GM19452 (cell line): ENCODE measurements around the gene CFDP1.
"Not testable (repeated sequence)": the region's sequence is repeated elsewhere in the genome, so short reads cannot be mapped to it uniquely, and the experiment has no call there.

Source experiments
- ATAC-seq: cut with Tn5 transposase; IDR thresholded peaks from one replicate; pipeline ENCODE4 v1.9.1; 2021; ENCODE audit not compliant: unreplicated experiment

CFDP1 gene

DNA sequence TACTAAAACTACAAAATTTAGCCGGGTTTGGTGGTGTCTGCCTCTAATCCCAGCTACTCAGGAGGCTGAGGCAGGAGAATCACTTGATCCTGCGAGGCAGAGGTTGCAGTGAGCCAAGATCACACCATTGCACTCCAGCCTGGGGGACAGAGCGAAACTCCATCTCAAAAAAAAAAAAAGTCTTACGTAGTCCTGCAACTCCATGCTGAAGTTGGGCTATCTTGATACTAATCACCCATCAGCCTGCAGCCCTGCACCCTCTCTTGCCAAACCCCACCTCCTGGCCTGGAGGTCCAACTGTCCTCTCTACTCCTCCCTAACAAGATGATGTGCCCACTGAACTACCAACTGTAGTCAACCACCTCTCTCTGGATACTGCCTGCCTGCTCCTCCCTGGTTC, 26.4 kb upstream of the CFDP1 start:
- ATAC-seq: no peak

DNA sequence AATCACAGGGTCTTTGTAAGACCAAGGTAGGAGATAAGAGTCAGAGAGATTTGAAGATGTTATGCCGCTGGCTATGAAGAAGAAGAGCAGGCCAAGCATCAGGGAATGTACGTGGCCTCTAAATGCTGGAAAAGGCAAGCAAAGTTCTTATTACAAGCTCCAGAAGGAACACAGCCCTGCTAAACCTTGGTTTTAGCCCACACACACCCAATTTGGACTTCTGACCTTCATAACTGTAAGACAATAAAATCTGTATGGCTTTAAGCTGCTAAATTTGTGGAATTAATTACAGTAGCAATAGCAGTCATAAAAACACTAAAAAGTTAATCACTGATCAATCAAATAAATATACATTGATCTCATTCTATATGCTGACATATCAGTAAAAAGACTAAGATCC, 25.1 kb upstream of the CFDP1 start:
- no peak for ATAC-seq

DNA sequence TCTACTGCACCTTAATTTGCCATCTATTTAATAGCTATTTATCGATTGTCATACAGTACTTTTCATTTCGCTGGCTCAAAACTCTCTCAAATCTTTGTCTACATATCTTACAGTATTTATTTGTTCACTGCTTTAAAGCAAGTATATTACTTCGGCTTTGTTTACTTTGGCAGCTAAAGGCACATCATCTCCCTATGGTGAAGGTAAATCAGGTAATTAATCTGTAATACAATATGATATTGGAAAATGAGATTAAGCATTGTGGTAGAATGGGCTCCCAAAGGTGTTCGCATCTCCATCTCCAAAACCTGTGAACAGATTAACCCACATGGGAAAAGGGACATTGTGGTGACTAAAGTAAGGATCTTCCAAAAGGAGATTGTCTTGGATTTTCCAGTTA, 24.7 kb upstream of the CFDP1 start:
- no peak for ATAC-seq

DNA sequence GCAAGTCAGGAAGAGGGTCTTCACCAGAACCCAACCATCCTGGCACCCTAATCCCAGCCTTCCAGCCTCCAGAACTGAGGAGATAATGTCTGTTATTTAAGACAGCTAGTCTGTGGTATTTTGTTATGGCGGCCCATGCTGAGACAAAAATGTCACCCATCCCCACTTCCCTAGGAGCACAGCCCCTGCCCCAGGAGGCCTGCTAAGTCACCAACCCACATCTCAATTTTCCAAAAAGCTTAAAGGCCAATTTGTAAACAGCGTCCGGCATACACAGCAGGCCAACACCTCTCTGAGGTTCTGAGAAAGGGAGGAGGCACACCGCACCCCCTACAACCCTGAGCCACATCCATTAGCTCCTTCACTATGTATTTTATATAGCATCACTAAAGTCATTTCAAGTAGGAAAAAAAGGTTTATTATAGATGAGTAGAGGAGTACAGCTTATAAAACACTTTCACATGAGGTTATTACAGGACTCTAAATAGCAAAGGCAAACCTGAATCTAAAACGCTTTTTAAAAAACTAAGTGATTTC, 24.2 kb upstream of the CFDP1 start:
- no peak for ATAC-seq

DNA sequence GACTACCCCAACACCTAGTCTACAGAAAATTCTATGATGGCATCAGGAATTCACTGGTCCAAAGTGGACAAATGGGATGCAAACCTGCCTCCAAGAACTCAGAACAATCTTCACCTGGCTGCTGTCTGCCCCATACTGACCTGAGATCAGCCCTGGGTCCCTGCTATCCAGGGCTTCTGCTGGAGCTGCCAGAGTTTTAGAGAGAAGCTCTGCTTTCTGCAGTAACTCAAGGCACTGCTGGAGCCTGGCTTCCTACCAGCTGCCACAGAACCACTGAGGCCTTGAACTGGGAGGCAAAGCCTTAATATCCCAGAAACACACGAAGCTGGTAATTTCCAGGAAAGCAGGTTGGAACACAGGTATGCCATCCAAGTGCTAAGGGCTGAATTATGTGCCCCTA, 23.7 kb upstream of the CFDP1 start:
- ATAC-seq: no peak

DNA sequence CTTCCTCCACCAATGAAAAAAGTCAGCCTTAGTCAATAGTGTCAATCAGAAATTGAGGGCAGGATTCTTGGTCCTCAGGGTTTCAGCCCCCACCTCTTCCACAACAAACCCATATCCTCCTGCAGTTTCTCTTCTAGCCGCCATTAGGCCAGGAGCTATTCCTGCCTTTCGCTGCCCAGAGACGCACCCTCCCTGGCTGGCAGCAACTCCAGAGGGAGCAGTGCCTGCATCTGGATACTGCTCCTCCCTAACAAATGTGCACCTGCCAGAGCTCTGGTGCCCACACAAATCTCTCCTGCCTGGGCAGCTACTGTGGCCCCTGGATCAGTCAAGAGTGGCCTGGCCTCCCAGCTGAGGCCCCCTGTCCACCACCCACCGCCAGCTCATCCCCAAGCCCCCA, 23.2 kb upstream of the CFDP1 start:
- ATAC-seq: not testable (repeated sequence)

GRCh38 chr16:75455677-75456076, 22.4 kb upstream of the CFDP1 start:
- ATAC-seq: no peak

GRCh38 chr16:75452464-75453190, 19.3 kb upstream of the CFDP1 start:
- no peak for ATAC-seq

DNA sequence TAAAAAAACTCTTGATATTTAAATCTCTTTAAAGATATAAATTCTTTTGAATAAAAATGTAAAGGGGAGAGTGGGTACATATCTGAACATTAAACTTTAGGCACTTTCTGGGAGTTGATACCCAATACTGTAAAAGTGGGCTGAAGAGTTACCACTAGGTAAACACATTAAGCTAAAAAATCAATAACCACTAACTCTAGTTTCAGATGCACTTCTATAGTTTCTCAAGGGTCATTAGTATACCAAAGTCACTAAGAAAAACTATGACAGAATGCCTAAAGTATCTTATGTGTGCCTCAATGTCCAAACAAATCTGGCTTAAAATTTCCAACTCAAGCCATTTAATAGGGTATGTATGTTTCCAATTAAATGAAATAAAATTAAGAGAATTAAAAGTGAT, 13.1 kb upstream of the CFDP1 start:
- ATAC-seq: no peak

GRCh38 chr16:75445298-75445697, 12.0 kb upstream of the CFDP1 start:
- no peak for ATAC-seq

- ATAC-seq: no peak
These were observed 10.0 kb upstream of the CFDP1 start for GRCh38 chr16:75443298-75443697.

DNA sequence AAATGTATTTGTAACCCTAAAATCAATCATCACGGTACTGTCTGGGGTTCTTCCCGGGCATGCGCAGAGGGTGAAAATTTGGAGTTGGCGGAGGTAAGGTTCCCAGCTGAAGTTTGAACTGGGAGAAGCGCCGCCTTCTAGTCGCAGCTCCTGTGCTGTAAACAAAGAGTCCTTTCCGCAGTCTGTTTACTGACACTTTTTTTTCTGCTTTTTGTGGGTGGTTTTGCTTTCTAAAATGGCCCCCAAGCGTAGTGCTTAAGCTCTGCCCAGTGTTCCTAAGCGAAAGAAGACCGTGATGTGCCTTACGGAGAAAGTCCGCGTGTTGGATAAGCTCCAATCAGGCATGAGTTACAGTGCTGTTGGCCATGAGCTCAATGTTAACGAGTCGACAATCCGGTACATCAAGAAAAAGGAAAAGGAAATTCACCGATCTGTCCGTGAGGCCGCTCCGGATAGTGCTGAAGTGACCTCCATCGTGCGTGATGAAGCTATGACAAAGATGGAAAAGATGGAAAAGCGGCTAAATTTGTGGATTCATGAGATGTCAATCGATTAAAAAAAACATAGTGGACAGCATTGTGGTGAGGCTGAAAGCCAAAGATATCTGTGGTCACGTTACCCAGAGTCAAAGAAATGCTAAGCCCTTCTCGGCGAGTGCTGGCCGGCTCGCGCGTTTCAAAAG, 570 bp upstream of the CFDP1 start:
- peak; percentile 67 for ATAC-seq

DNA sequence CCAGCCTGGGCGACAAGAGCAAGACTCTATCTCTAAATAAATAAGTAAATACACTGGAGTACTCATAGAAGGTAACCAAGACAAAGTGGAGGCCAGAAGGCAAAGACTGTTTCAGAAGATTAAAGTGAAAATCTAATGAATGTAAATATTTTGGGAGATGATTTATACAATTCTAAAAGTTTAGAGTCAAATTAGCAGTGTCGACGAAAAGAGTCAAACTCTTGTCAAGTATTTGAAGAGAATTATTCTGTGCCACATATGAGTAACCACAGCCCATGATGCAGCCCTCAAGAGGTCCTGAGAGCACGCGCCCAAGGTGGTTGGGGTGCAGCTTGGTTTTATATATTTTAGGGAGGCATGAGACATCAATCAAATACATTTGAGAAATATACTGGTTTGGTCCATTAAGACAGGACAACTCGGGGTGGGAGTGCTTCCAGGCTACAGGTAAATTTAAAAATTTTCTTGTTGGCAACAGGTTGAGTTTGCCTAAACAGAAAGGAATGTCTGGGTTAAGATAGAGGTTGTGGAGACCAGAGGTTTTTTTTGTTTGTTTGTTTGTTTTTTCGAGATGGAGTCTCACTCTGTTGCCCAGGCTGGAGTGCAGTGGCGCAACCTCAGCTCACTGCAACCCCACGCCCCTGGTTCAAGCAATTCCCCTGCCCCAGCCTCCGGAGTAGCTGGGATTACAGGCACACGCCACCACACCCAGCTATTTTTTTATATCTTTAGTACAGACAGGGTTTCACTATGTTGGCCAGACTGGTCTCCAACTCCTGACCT, 3.5 kb downstream of the CFDP1 start:
- no peak for ATAC-seq

DNA sequence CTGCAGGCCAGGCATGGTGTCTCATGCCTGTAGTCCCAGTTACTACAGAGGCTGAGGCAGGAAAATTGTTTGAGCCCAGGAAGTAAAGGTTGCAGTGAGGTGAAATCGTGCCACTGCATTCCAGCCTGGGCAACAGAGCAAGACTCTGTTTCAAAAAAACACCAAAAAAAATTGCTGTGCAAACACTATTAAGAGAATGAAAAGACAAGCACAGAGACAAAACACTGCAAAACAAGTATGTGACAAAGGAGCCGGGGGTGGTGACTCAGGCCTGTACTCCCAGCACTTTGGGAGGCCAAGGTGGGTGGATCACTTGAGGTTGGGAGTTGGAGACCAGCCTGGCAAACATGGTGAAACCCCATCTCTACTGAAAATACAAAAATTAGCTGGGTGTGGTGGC, 6.8 kb downstream of the CFDP1 start:
- ATAC-seq: not testable (repeated sequence)

DNA sequence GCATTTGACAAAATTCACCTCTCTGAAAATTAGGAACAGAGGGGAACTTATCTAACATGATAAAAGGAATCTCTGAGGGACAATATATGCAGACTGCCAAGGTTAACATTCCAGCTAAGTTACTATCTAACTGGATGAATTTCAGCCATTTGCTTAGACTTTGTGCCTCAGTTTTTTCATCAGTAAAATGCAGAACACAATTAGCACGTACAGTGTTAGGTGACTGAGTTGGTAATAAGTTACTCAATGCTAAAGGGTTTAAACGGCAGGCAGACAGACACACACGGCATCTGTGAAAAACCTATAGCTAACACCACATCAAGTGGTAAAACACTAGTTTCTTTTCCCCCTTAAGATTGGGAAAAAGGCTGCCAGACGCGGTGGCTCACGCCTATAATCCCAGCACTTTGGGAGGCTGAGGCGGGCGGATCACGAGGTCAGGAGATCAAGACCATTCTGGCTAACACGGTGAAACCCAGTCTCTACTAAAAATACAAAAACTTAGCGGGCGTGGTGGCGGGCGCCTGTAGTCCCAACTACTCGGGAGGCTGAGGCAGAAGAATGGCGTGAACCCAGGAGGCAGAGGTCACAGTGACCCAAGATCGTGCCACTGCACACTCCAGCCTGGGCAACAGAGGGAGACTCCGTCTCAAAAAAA, 9.1 kb downstream of the CFDP1 start:
- not testable (repeated sequence) for ATAC-seq

DNA sequence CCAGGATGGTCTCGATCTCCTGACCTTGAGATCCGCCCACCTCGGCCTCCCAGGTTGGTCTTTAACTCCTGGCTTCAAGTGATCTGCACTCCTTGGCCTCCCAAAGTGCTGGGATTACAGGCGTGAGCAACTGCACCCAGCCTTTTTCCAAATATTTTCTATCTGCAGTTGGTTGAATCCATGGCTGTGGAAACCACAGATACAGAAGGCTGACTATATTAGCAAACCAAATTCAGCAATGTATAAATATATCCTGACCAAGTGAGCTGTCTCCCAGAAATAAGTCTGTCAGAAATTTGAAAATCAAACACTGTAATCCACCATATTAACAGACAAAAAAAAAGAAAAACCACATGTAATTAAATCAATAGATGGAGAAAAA, 9.6 kb downstream of the CFDP1 start:
- ATAC-seq: no peak

- no peak for ATAC-seq
These were observed 11.5 kb downstream of the CFDP1 start for GRCh38 chr16:75421820-75422126.

- ATAC-seq: peak; percentile 78
These were observed 12.1 kb downstream of the CFDP1 start for GRCh38 chr16:75420987-75421819.

DNA sequence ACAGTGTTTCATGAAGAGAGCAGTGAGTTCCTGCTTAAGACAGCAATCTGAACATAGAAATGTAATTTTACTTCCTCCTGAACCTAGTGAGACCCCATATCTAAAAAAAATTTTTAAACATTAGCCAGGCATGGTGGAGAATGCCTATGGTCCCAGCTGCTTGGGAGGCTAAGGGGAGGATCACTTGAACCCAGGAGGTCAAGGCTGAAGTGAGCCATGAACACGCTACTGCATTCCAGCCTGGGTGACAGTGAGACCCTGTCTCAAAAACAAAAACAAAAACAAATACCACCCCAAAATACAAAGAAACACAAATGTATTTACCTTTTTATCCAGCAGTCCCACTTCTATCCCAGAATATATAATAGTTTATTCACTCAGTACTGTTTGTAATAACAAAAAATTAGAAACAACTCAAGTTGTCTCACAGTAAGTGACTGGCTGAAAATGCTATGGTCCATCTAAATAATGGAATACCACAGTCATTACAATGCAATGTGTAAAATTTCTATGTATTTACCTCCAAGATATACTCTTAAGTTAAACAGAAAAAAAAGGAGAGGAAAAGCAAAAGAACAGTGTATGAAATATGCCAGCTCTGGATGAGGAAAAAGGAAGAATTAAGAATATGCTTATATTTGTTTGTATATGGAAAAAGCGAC, 16.3 kb downstream of the CFDP1 start:
- ATAC-seq: no peak
